ENCODE data around the gene SMAD4.
A peak's percentile ranks its signal among the peaks of the same experiment; 100 is the strongest.

The SMAD4 gene

DNA sequence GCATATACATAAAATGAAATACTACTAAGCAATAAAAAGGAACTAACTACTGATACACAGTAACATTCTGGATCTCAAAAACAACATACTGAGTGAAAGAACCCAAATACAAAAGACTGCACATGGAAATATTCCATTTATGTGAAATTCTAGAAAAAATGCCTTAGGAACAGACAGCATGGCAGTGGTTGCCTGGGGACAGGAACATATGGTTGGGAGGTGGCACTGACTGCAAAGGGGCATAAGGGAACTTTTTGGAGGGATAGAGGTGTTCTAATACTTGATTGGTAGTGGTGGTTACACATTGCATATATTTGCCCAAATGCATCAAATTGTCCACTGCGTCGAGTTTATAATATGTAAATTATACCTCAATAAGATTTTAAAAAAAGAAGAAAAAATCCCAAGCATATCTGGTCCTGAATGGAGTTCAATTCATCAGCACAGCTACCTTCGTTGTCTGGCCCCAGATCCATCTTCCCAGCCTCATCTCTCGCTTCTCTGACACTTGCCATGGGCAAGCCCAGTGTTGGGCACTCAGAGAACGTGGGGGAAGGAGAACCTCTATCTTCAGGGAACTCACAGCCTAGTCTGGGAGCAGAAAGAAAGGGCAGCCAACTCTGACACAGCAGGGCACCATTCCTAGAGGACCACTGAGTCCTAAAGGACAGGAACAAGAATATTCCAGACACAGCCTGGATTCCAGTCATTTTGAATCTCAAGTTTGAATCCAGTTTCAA, 8.6 kb upstream of the SMAD4 start:
- no peak for DNase-seq

DNA sequence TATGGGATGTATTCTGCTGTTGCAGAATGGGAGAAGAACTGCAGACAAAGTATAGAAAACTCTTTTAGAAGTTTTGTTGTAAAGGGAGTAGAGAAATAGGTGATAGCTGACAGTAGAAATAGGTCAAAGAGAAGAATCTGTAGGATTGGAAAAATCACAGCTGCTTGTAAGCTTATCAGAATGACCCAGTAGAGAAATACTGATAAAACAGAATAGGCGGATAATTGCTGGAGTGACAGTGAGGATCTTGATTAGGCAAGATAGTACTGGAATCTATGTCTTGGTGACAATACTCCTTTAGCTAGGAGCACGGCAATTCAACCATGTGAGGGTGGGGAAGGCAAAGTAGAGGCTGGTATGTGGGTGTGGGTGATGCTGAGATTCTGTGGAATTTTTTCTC, 4.5 kb upstream of the SMAD4 start:
- DNase-seq = no peak

DNA sequence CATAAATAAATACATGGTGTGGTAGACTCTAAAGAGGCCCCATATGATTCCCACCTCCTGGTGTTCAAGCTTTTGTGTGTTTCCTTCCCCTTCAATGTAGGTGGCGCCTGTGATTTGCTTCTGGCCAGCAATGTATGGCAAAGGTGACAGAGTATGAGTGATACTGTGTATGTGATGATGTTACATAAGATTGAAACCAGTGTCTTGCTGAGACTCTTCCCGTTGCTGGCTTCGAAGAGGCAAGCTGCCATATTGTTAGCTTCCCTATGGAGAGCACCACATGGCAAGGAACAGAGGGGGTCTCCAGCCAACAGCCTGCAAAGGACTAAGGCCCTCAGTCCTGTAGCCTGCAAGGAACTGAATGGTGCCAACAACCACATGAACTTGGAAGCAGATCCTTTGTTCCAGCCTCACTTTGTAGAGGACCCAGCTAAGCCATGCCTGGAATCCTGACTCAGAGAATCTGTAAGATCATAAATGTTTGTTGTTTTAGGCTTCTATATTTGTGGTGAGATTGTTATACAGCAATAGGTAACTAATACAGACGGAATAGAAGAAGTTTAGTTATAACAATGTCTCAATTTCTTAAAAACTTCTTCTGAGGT, 1.7 kb upstream of the SMAD4 start:
- DNase-seq = peak; percentile 27

DNA sequence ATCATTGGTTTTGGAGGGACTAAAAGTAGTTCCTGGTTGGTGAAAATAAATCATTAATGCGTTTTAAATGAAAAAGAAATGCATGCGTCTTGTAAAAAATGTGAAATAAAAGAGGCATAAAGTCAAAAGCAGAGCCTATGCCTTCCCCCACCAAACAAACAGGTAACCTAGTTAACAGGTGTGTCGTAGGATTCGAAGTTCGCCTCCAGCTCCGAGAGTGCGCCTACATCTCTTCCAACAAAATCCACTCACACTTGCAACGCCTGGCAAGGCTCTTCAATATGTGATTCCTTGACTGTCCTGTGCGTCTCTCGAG, 677 bp upstream of the SMAD4 start:
- DNase-seq = no peak

DNA sequence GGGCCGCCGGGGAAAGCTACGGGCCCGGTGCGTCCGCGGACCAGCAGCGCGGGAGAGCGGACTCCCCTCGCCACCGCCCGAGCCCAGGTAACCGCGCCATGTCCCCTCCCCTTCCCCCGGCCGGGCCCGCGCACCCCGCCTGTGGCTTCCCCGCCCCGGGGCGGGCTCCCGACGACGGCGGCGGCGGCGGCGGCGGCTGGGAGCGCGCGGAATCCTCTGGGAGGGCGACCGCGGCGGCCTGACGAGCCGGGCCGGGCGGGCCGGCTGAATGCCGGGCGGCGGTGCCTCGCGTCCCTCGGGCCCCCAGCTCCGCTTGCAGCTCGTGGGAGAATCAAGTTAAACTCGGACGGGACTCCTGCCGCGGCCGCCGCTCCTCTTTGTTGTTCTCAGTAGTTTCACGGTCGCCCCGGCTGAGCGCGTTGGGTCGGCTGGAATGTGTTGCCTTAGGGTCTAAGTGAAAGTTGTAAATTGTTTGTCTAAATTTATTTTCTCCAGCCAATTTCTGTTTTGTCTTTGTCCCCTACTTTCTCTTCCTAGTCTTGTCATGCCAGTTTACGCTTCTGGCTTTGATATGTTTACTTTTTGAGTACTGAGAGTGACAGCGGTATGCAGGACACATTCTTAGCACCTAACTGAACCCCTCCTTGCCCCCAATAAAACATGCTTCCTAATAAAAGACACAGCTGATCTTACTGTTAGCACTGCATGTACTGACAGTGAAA, 685 bp downstream of the SMAD4 start:
- peak; percentile 72 for DNase-seq

DNA sequence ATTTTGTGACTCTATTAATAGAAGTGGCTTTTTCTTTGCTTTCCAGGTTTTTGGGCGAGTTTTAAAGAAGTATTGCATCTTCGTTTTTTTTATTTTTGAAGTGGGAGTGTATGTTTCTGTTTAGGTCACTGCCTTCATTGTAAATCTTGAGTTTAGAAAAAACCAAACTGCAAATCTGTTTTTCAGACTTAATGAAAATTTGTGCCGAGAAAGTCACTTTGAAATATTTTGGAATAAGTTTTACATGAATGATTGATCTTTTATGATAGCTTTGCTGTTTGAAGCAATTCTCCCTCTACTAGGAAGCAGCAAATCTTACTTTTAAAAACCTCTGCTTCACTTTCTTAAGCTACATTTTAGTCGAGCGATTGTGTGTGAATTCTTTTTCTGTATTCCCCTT, 2.2 kb downstream of the SMAD4 start:
- DNase-seq = no peak

DNA sequence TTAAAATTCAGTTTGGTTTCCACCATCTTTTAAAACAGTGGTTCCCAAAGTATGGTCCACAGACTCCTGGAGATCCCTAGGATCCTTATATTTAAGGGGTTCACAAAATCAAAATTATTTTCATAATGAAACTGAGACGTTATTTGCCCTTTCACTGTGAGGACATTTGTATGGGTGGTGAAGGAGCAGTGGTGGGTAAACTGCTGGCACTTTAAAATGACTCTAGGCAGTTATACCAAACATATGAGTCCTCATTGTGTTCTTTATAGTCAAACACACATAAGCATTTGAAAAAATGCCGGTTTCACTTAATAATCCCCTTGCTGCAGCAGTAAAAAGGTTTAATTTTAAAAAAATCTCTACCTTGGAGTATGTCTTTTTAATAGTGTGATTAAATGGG, 7.2 kb downstream of the SMAD4 start:
- DNase-seq = no peak

DNA sequence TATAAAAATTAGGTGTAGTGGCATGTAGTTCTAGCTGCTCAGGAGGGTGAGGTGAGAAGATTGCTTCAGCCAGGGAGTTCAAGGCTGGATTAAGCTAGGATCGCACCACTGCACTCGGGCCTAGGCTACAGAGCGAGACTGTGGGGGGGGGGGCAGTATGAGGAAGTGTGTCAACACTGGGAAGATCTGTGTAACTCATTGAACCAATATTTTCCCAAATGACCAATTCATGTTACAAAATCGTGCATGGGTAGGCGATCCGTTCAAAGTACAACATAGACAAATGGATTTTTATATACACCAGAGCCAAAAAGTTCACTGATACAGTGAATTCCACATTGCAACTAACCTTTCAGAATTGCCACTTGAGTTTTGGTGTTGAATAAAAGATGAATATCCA, 8.1 kb downstream of the SMAD4 start:
- DNase-seq = no peak

DNA sequence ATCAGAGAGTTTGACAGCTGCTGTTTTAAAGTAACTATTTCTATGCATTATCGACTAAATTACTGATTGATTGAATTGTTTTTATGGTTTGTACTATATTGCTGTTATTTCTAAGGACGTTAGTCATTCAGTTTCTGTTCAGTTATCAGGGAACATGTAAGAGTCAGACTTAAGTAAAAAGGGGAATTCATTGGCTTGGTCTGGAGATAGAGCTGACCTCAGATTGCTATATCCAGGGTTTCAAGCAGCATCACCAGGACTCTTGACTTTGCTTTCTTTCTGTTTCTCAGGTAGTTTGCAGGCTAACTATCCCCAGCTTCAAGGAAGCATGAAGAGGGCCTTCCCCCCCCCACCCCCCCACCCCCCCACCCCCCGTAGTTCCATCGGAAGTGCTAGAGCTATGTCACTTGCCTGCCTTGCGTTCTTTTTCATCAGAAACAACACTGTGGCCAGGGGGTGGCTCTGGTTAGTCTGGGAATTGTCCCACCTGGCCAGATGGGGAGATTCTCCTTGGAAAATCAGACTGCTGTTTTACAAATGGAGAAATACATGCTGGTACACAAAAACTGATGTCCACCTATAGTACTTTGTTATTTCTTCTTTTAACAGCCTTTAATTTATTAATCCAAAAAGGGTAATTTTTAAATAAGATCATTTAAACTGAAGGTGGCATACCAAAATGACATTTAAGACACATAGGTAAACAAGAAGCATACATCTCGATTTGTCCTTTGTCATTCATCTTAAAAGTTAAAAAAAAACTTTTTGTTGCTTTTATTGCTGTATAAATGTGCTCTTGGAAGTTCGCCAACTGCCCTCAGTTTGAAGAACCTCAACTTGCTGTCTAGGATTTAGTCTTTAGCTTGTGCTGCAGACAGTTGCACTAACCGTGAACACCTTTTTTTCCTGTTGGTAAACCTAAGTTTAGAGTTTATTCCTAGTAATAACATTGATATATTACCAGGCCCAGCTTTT, 9.4 kb downstream of the SMAD4 start:
- no peak for DNase-seq

DNA sequence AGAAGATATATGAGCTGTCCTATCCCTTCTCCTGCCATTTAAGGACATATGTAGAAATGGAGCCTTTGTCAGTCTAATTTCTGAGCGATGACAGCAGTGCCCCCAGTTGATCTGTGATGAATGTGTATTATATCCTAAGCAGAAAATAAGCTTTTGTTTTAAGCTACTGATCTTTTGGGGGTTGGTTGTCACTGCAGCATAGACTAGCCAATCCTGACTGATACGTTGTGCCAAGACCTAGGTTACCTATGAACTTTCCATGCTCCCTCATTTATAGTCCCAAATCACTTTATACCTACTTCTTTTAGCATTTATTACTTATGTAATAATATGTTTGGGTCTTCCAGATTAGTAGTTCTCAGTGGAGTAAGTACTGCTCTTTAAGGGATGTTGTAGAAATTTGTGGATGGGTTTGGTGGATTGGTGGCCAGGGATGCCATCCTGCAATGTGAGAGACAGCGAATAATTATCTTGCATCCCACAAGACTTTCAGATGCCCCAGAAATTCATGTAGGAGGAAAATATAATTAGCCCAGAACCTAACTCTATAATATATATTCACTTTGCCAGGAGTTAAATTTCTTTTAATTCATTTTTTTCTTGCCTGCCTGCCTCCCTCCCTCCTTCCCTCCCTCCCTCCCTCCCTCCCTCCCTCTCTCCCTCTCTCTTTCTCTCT, 11.8 kb downstream of the SMAD4 start:
- DNase-seq = no peak

DNA sequence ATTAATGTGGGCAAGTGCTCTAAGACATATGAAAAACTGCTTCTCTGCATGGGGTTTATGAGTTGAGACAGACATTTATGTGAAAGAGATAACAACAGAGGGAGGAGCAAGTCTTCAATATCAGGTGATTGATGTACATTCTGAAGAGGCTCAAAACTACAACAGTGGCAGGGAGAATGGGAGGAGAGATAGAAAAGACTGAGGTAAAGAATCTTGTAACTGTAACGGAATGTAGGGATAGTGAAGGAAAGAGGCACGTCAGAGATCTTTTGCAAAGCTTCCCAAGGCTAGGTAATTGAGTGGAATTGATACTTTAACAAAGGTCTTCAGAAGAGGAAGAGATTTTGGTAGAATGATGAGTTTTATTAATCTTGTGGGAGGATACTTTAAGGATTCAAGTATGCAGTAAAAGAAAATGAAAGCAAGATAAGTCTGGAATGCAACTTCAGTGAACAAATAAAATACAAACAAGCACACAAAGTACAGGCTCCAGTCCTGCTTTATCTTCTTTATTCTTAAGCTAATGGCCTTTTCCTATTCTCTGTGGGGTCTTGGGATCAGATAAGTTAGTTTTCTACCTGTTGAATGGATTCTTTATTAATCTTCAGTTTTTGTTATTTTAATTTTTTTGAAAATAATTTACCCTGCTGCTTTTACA, 15.0 kb downstream of the SMAD4 start:
- DNase-seq = no peak

DNA sequence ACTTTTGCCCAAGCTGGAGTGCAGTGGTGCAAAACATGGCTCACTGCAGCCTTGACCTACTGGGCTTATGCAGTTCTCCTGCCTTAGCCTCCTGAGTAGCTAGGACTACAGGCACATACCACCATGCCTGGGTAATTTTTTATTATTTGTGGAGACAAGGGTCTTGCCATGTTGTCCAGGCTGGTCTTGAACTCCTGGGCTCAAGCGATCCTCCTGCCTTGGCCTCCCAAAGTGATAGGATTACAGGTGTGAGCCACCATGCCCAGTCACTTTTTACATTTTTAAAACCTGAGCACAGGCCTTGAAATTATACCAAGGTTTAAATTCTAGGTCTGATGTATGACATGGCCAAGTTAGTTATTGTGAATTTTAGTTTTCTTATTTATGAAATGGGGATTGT, 18.2 kb downstream of the SMAD4 start:
- DNase-seq = no peak

DNA sequence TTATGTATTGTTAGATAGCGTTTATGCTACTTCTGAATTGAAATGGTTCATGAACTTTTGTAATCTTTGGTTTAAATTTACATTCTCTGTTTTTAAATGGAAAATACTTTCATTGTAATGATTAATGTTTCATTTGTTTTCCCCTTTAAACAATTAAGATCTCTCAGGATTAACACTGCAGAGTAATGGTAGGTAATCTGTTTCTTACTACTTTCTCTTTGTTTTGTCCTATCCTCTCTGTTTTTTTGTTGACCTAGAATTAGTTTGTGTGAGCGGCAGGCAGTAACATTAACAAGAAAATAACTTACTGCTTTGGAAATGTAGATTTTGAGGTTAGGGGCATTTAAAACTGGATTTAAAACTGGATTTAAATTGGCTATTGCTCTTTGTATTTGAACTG, 19.1 kb downstream of the SMAD4 start:
- DNase-seq = no peak

DNA sequence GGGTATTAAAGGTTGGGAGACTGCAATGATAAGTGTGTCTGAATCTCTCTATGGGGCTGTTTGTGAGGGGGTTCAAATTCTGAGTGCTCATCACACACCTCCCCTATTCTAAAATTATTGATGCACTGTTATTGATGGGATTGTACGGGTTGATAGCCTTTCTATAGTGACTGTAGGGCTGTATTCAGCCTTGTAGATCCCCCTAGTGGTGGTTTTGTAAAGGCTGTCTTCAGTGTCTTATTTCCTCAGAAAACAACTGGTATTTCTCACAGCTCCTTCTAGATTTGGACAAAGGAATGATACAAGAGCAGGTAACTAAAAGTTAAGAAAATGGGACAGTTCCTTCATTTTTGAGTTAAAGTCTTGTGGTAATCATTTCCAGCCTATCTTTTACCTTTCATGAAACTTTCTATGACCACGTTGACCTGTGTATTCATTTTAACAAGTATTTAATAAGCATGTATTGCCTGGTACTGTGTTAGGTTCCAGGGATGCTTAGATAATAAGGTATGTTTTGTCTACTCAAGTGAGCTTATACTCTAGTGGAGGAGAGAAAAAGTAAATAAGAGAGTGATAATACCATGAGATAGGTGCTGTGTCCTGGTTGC, 21.2 kb downstream of the SMAD4 start:
- DNase-seq = peak; percentile 52

DNA sequence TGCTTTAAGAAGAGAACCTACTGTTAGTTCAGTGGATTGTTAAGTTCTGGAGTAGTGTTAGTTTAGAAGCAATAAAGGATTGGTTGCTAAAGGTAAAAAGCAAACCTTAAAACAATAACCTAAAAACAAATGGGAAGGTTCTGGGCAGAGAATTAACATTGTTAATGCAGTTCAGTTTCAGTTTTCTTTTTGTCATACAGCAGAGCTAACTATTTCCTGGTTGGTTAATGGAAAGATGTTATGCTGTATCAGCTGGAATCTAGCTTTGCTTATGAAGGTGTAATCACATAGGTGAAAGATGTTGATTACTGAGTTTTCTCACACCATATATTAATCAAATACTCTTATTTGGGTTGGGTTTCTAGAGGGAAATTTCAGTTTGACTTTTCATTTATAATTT, 23.8 kb downstream of the SMAD4 start:
- no peak for DNase-seq

DNA sequence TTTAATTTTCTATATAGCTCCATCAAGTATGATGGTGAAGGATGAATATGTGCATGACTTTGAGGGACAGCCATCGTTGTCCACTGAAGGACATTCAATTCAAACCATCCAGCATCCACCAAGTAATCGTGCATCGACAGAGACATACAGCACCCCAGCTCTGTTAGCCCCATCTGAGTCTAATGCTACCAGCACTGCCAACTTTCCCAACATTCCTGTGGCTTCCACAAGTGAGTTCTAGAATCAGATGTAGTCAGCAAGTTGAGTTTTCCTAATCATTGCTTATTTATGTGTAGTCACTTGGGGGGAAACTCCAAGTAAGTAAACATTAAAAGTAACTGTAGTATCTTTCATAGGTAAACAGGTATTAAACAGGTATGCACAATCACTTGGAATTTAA, 24.8 kb downstream of the SMAD4 start:
- DNase-seq = no peak

DNA sequence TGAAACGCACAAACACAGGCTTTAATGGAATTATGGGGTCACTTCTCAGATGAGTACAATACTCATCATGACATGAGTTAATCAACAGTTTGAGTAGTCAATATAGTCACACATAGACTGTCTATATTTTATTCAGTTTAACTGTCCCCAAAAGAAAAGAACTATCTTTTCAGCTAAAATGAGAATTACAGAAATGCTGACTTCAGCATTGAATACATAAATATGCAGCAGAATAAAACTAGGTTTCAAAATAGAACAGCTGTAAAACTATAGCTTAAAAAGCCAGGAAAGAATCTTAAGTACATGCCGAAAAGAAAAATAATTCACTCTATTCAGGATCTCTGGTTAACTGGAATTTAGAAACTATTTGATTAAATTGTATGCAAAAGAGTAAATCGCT, 30.0 kb downstream of the SMAD4 start:
- no peak for DNase-seq

DNA sequence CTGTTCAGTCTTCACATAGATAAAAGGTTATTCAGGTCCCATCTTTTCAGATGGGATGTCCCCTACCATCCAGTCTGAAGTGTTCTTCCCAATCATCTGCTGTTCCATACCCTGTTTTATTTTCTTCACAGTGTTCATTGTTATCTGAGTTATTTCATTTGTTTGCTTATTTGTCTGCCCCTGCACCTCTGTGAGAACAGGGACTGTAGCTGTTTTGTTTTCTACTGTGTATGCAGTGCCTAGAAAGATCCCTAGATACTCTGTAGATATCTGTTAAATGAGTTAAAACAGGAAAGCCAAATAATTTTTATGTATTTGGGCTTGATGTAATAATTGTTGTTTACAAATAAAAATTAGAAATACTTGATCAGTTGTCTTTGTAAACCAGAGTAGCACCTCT, 34.2 kb downstream of the SMAD4 start:
- DNase-seq = no peak

DNA sequence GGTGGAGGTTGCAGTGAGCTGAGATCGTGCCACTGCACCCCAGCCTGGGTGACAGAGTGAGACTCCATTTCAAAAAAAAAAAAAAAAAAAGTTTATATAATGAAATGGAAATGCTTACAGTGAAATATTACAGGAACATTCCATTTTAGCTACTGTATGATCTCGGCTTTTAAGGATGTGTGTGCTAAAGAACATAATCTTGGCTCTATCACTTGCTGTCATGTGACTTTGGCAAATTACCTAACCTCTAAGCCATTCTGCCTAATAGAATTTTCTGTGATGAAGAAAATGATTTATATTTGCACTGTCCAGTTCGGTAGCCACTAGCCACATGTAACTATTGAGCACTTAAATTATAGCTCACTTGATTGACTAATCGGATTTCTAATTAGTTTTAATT, 36.3 kb downstream of the SMAD4 start:
- DNase-seq = peak; percentile 64

DNA sequence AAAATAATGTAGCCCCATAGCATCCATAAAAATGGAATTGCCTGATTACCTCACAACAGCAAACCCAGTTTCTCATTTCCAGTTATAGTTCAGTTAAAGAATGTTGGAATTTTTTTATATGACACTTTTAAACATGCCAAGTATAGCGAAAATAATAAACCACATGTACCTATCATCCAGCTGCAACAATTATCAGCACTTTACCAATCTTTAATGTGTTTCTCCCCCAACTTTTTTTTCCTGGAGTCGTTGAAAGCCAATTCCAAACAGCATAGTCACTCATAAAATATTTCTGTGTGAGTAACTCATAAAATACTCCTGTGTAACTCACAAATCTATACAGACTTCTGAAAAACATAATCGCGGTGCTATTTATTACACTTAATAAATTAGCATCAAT, 38.1 kb downstream of the SMAD4 start:
- DNase-seq = peak; percentile 74

DNA sequence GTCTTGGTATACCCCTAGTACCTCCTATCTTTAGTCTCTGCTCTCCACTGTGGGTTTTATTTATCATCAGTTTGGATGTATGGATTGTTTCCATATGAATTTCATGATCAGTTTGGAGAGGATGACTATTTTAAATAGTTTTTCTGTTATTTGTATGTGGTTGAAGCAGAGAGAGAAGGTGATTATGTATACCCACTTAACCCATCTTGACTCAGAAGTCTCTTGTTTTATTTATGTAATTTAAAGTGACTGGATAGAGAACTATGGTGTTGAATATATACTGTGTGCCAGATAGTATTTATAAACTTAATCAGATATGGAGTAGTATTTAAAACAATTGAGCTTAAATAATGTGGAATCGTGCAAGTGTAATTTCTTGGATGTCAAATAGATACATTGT, 39.9 kb downstream of the SMAD4 start:
- peak; percentile 18 for DNase-seq

DNA sequence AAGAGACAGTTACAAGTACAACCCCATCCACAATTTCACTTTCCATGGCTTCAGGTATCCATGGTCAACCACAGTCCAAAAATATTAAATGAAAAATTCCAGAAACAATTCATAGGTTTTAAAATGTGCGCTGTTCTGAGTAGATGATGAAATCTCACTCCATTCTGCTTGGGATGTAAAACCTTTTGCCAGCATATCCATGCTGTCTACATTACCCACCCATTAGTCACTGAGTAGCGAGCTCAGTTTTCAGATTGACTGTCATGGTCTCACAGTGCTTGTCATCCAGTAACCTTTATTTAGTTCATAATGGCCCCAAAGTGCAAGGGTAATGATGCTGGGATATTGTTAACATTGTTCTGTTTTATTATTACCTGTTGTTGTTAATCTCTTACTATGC, 40.5 kb downstream of the SMAD4 start:
- peak; percentile 90 for DNase-seq
